Esophagus squamous epithelium (tissue), 5 donors: ENCODE results near the gene PQBP1. TPM values are rescaled to one million over a fixed set of nuclear protein-coding genes. Genes with fewer than 3 reads are reported as not detected.
"Not testable (repeated sequence)": the region's sequence is repeated elsewhere in the genome, so short reads cannot be mapped to it uniquely, and the experiment has no call there.

Experiments used
- DNase-seq: peaks from one replicate; lab custom pipeline; 2025; lab: John Stamatoyannopoulos, UW
- H3K27ac ChIP-seq, 4 donors: fragments of 200-600 bp; sonication (generic); one replicate each; pipeline ENCODE4 v1.5.1; 2016 to 2019; ENCODE audit warnings: mild to moderate bottlenecking in 1 of 4
- H3K27me3 ChIP-seq, 4 donors: fragments of 200-600 bp; sonication (generic); 1 replicate in 3 of 4; 2 replicates in 1 of 4; pipeline versions ENCODE4 v1.5.1 to v1.6.0; 2017 to 2021; ENCODE audit warnings: antibody characterized with exemption in 1 of 4
- H3K36me3 ChIP-seq, 3 donors: fragments of 200-600 bp; sonication (generic); one replicate each; pipeline ENCODE4 v1.5.1; 2016 to 2019
- H3K4me1 ChIP-seq, 3 donors: fragments of 200-600 bp; sonication (generic); one replicate each; pipeline ENCODE4 v1.5.1; 2017 to 2019
- H3K4me3 ChIP-seq, 4 donors: fragments of 200-600 bp; sonication (generic); 1 replicate in 3 of 4; 2 replicates in 1 of 4; pipeline ENCODE4 v1.5.1; 2016 to 2019; ENCODE audit warnings: mild to moderate bottlenecking in 2 of 4, moderate library complexity in 1 of 4
- H3K9me3 ChIP-seq, 3 donors: fragments of 200-600 bp; sonication (generic); one replicate each; pipeline ENCODE4 v1.5.1; 2016 to 2019
- CTCF ChIP-seq, 6 experiments: fragments of 450-650 bp in 4 of 6; fragments of 200-600 bp in 2 of 6; sonication (generic) in 2 of 6; IDR thresholded peaks; one replicate each; pipeline ENCODE4 v1.5.1; 2016 to 2019; ENCODE audit warnings: antibody characterized with exemption in 6 of 6, mild to moderate bottlenecking in 4 of 6, moderate library complexity in 4 of 6
- POLR2A ChIP-seq, 4 donors: fragments of 450-650 bp; IDR thresholded peaks; one replicate each; pipeline ENCODE4 v1.6.1; 2017; ENCODE audit warnings: antibody characterized with exemption in 4 of 4, mild to moderate bottlenecking in 4 of 4, moderate library complexity in 3 of 4
- WGBS, 2 donors: methylation state at CpG; one replicate each; pipeline ENCODE4 v1.1.5; 2018; 5-methylcytosine and 5-hydroxymethylcytosine counted together
- intact Hi-C: fragments of 100-400 bp; cut with DNase I; formaldehyde crosslinking; loops from one replicate; pipeline ENCODE4 v1.15.0; 2022
- total RNA-seq, 4 donors: library from RNA; depleted of rRNA; stranded (reverse); fragments of >200 nt; gene quantifications; one replicate each; pipeline ENCODE4 v1.1.0, GENCODE V29; 2016
- donor health status: DM: yes; HTN: yes; CAD: no.

Gene PQBP1
- 10 to 100 TPM; 45.3 to 87.4 (median 53.0) TPM for total RNA-seq

GRCh38 chrX:48897625-48898306 is at the start of gene PQBP1, which contains the start of gene TIMM17B:
Gene PQBP1 (plus strand): TSS chrX:48897930. CDS start chrX:48898510, 580 bp downstream.
Gene TIMM17B (minus strand): TSS chrX:48897768. CDS start chrX:48897749, 19 bp downstream.
- no peak for TF ChIP-seq CTCF (IDR thresholded peaks at IDR 0.05)
- TF ChIP-seq POLR2A (IDR thresholded peaks at IDR 0.05), result peak in 3 of 4 donors; percentile 47 to 83 (median 64)
- no peaks in the 10 kb centered on the region for H3K9me3 ChIP-seq
- peak within 1 kb of the TSS; percentile 65 to 77 (median 70) for H3K4me3 ChIP-seq
- H3K27ac ChIP-seq, result peak within 1 kb of the TSS; percentile 90 to 97 (median 96)
- intact Hi-C loops, result no loop called here
- H3K4me1 ChIP-seq, result peaks cover 0 to 34% (median 16%) of the 10 kb centered on the region in 3 donors
- DNase-seq, result peak; percentile 47
- peaks cover 0 to 50% (median 2%) of the 10 kb centered on the region in 3 donors for H3K36me3 ChIP-seq
- no peaks in the 10 kb centered on the region for H3K27me3 ChIP-seq
- WGBS, 2 donors, result 26% methylated on average over 14 of the region's 49 CpGs; no CpG with 5 or more reads in 1 of the 2 donors

- no peaks in the 10 kb centered on the region for H3K4me1 ChIP-seq
- no peaks in the 10 kb centered on the region for H3K36me3 ChIP-seq
- no peaks in the 10 kb centered on the region for H3K9me3 ChIP-seq
- DNase-seq, result no peak
- intact Hi-C loops, result no loop called here
- no peaks in the 10 kb centered on the region for H3K27me3 ChIP-seq
- 53 to 67% methylated on average over 1 of the region's 1 CpG for WGBS, 2 donors
- TF ChIP-seq CTCF (IDR thresholded peaks at IDR 0.05) (no peak), POLR2A (IDR thresholded peaks at IDR 0.05) (no peak)
- no peak overlapping the region for H3K4me3 ChIP-seq
- H3K27ac ChIP-seq, result no peak overlapping the region
These were observed 48.9 kb upstream of the PQBP1 start for GRCh38 chrX:48848847-48849246.

GRCh38 chrX:48852857-48853256 is 44.9 kb upstream of the PQBP1 start:
- Histone ChIP-seq H3K36me3 (no peaks in the 10 kb centered on the region), H3K9me3 (no peaks in the 10 kb centered on the region), H3K4me3 (no peak overlapping the region), H3K4me1 (no peaks in the 10 kb centered on the region), H3K27ac (no peak overlapping the region), H3K27me3 (no peaks in the 10 kb centered on the region)
- WGBS, 2 donors, result 75 to 77% methylated on average over 5 of the region's 7 CpGs
- no peak for DNase-seq
- TF ChIP-seq POLR2A (IDR thresholded peaks at IDR 0.05), result no peak
- TF ChIP-seq CTCF (IDR thresholded peaks at IDR 0.05), result no peak
- intact Hi-C loops, result no loop called here

GRCh38 chrX:48853494-48853893 is 44.2 kb upstream of the PQBP1 start:
- not testable (repeated sequence) for H3K36me3 ChIP-seq

GRCh38 chrX:48854121-48854804 is 43.5 kb upstream of the PQBP1 start:
- H3K9me3 ChIP-seq, H3K36me3 ChIP-seq, H3K27me3 ChIP-seq, H3K27ac ChIP-seq, intact Hi-C loops, H3K4me1 ChIP-seq, H3K4me3 ChIP-seq, DNase-seq: not testable (repeated sequence)
- 67 to 84% methylated on average over 1 to 8 of the region's 12 CpGs for WGBS, 2 donors

More at GRCh38 chrX:48853494-48853893, 44.2 kb upstream of the PQBP1 start:
- H3K27ac ChIP-seq, DNase-seq, H3K4me1 ChIP-seq, H3K9me3 ChIP-seq, intact Hi-C loops, H3K27me3 ChIP-seq, H3K4me3 ChIP-seq: not testable (repeated sequence)

GRCh38 chrX:48854898-48855297 is 42.8 kb upstream of the PQBP1 start:
- Histone ChIP-seq H3K9me3 (no peaks in the 10 kb centered on the region), H3K27ac (no peak overlapping the region), H3K27me3 (no peaks in the 10 kb centered on the region), H3K4me3 (no peak overlapping the region), H3K36me3 (no peaks in the 10 kb centered on the region), H3K4me1 (no peaks in the 10 kb centered on the region)
- intact Hi-C loops, result no loop called here
- WGBS, 2 donors, result 15 to 49% methylated on average over 5 of the region's 5 CpGs
- TF ChIP-seq CTCF (IDR thresholded peaks at IDR 0.05) (peak in 1 of 6 experiments; percentile 14), POLR2A (IDR thresholded peaks at IDR 0.05) (no peak)
- DNase-seq, result no peak
